Activated CD4-positive, alpha-beta T cell treated with anti-CD3 and anti-CD28 coated beads, Interleukin-2, amount 10 ng/mL, durations not matched to agents 24 days and 14 days (primary cell): ENCODE measurements around the gene DNAJC30. TPM values are rescaled to one million over a fixed set of nuclear protein-coding genes. Genes with fewer than 3 reads are reported as not detected.
A peak's percentile ranks its signal among the peaks of the same experiment; 100 is the strongest.

ENCODE experiments used
- DNase-seq: peaks from one replicate; pipeline ENCODE4 v3.0.0; 2022
- H3K27ac Mint-ChIP-seq: one replicate; pipeline ENCODE4 v1.8.0; 2022; ENCODE audit warnings: mild to moderate bottlenecking, mixed read lengths
- H3K27me3 Mint-ChIP-seq: one replicate; pipeline ENCODE4 v1.8.0; 2022; ENCODE audit warnings: mixed read lengths
- H3K36me3 Mint-ChIP-seq: one replicate; pipeline ENCODE4 v1.8.0; 2022; ENCODE audit warnings: low read depth, mild to moderate bottlenecking, mixed read lengths
- H3K4me1 Mint-ChIP-seq: one replicate; pipeline ENCODE4 v1.8.0; 2021; ENCODE audit warnings: mixed read lengths
- H3K4me3 Mint-ChIP-seq: one replicate; pipeline ENCODE4 v1.8.0; 2022; ENCODE audit warnings: mild to moderate bottlenecking, moderate library complexity, mixed read lengths
- H3K9me3 Mint-ChIP-seq: one replicate; pipeline ENCODE4 v1.8.0; 2021; ENCODE audit warnings: mixed read lengths
- intact Hi-C: fragments of 100-400 bp; cut with micrococcal nuclease; formaldehyde crosslinking; loops from one replicate; pipeline ENCODE4 v1.15.1; 2023
- total RNA-seq: library from RNA; stranded (reverse); gene quantifications from 2 replicates; pipeline ENCODE4 v1.2.3, GENCODE V29; 2022

DNAJC30 gene
- total RNA-seq, 1 donor from 2014 or later, result 10.9 TPM

GRCh38 chr7:73703757-73704639, 20.7 kb upstream of the DNAJC30 start:
- peaks cover 8% of the 10 kb centered on the region for H3K4me1 Mint-ChIP-seq
- H3K4me3 Mint-ChIP-seq, result no peak overlapping the region
- DNase-seq, result peak; percentile 76
- intact Hi-C loops, result loop anchor here (1.0 kb wide), 1 partner anchor 11 kb away; no protein-coding TSS in a partner anchor
- no peak overlapping the region for H3K27ac Mint-ChIP-seq
- no peaks in the 10 kb centered on the region for H3K27me3 Mint-ChIP-seq
- no peaks in the 10 kb centered on the region for H3K9me3 Mint-ChIP-seq
- H3K36me3 Mint-ChIP-seq, result peaks cover 30% of the 10 kb centered on the region

DNA sequence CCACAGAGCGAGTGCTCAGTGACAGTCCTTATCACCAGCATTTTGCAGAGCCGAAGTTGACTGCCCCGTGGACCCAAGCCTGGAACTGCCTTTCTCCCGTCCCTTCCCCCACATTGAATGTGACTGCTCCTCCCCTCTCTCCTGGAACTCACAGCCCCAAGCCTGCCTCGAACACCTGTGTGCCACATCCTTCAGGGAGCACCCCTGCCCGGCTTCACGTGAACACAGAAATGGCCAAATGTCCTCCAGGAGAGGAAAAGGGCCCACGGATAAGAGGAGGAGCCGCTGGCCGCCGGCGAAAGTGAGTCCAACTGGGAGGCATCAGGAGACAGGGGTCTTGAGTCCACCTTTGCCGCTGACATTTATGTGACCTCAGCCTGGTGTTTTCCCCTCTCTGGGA, 20.0 kb upstream of the DNAJC30 start:
- intact Hi-C loops, result no loop called here
- Mint-ChIP-seq H3K27ac (no peak overlapping the region), H3K4me1 (peaks cover 8% of the 10 kb centered on the region), H3K9me3 (no peaks in the 10 kb centered on the region), H3K27me3 (no peaks in the 10 kb centered on the region), H3K36me3 (peaks cover 35% of the 10 kb centered on the region), H3K4me3 (no peak overlapping the region)
- DNase-seq, result no peak

DNA sequence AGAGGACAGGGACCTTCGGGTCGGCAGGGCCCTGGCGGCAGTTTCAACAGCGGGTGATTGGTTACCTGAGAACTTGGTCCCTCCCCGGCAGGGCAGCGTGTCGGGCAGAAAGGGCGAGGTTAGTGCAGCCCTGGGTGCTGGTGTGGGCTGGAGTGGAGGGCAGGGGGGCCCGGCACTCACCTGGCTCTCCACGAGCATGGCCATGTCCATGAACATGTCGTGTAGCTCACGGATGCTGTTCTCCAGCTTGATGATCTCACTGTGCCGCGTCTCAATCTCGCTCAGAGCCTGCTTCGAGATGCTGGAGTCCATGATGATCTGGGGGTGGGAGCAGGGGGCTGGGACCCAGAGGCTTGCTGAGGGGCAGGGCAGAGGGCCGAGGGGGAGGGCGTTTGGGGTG, 19.4 kb upstream of the DNAJC30 start:
- H3K36me3 Mint-ChIP-seq, result peaks cover 40% of the 10 kb centered on the region
- no peak overlapping the region for H3K4me3 Mint-ChIP-seq
- no peak for DNase-seq
- no peaks in the 10 kb centered on the region for H3K27me3 Mint-ChIP-seq
- no peaks in the 10 kb centered on the region for H3K9me3 Mint-ChIP-seq
- intact Hi-C loops, result no loop called here
- peaks cover 8% of the 10 kb centered on the region for H3K4me1 Mint-ChIP-seq
- H3K27ac Mint-ChIP-seq, result no peak overlapping the region

- intact Hi-C loops, result no loop called here
- Mint-ChIP-seq H3K4me1 (peaks cover 8% of the 10 kb centered on the region), H3K27me3 (no peaks in the 10 kb centered on the region), H3K9me3 (no peaks in the 10 kb centered on the region), H3K4me3 (no peak overlapping the region), H3K27ac (no peak overlapping the region), H3K36me3 (peaks cover 43% of the 10 kb centered on the region)
- DNase-seq, result no peak
Observed at GRCh38 chr7:73702226-73702625, 19.0 kb upstream of the DNAJC30 start.

- intact Hi-C loops, result no loop called here
- H3K9me3 Mint-ChIP-seq, result no peaks in the 10 kb centered on the region
- peaks cover 47% of the 10 kb centered on the region for H3K36me3 Mint-ChIP-seq
- peak; percentile 77 for DNase-seq
- no peaks in the 10 kb centered on the region for H3K27me3 Mint-ChIP-seq
- H3K4me1 Mint-ChIP-seq, result peaks cover 4% of the 10 kb centered on the region
- H3K4me3 Mint-ChIP-seq, result no peak overlapping the region
- H3K27ac Mint-ChIP-seq, result no peak overlapping the region
Observed at GRCh38 chr7:73701357-73701995, 18.2 kb upstream of the DNAJC30 start.

DNA sequence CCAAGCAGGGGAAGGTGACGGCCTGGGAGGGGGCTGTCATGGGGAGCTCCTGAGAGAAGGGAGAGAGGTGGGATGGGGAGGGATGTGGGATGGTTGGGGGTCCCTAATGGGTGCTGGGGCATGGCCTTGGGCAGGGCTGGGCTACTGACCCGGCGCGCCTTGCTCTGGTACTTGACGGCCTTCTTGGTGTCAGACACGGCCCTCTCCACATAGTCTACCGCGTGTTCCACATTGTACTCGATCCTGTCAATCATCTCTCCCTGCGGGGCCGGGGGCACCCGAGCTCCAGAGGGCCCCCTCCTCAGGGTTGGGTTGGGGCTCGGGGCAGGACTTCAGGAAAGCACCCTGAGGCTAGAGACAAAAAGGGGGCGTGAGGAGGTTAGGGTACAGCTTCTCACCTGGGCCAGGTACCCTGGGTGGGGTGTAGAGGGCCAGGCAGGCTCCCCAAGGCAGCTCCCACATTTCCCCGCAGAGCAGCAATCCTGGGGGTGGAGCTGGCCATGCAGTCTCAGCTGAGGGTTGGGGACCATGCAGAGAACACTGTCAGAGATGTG, 17.4 kb upstream of the DNAJC30 start:
- no peak for DNase-seq
- no peak overlapping the region for H3K4me3 Mint-ChIP-seq
- no peak overlapping the region for H3K27ac Mint-ChIP-seq
- intact Hi-C loops, result no loop called here
- H3K36me3 Mint-ChIP-seq, result peaks cover 47% of the 10 kb centered on the region
- H3K9me3 Mint-ChIP-seq, result no peaks in the 10 kb centered on the region
- H3K4me1 Mint-ChIP-seq, result peaks cover 3% of the 10 kb centered on the region
- H3K27me3 Mint-ChIP-seq, result no peaks in the 10 kb centered on the region

GRCh38 chr7:73700069-73700423, 16.8 kb upstream of the DNAJC30 start:
- Mint-ChIP-seq H3K4me3 (no peak overlapping the region), H3K27ac (no peak overlapping the region), H3K4me1 (peaks cover 3% of the 10 kb centered on the region), H3K36me3 (peaks cover 50% of the 10 kb centered on the region), H3K27me3 (no peaks in the 10 kb centered on the region), H3K9me3 (no peaks in the 10 kb centered on the region)
- no peak for DNase-seq
- intact Hi-C loops, result no loop called here

DNA sequence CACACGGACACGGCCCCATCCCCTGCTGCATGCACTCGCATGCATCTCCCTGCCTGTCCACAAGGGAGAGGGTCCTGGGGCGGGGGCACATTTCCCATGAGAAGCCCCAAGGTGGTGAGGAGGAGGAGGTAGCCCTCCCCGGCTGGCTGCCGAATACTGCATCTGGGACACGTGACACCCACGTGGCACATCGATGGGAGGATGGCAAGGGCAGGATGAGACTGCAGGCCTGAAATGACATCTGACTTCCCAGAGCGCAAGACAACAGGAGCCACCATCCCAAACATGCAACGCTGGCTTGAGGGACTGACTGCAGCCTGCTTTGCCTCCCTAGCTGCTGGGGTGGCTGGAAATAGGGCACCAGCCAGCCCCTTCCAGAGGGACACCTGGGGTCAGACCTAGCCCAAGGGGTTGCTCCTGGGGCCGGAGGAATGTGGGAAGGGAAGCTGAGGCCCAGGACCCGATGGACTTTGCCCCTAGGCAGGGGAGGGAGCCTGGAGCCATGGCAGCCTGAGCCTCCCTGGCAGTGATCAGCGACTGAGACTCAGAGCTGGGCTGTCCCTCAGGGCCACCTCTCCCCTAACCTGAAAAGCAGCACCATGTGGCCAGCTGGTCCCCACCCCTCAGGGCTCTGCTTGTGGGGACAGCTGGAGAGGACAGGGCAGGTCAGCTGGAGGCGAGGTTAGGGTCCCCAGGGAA, 16.3 kb upstream of the DNAJC30 start:
- no peak overlapping the region for H3K27ac Mint-ChIP-seq
- peaks cover 3% of the 10 kb centered on the region for H3K4me1 Mint-ChIP-seq
- H3K9me3 Mint-ChIP-seq, result no peaks in the 10 kb centered on the region
- intact Hi-C loops, result no loop called here
- H3K4me3 Mint-ChIP-seq, result no peak overlapping the region
- H3K27me3 Mint-ChIP-seq, result no peaks in the 10 kb centered on the region
- DNase-seq, result no peak
- H3K36me3 Mint-ChIP-seq, result peaks cover 53% of the 10 kb centered on the region

DNA sequence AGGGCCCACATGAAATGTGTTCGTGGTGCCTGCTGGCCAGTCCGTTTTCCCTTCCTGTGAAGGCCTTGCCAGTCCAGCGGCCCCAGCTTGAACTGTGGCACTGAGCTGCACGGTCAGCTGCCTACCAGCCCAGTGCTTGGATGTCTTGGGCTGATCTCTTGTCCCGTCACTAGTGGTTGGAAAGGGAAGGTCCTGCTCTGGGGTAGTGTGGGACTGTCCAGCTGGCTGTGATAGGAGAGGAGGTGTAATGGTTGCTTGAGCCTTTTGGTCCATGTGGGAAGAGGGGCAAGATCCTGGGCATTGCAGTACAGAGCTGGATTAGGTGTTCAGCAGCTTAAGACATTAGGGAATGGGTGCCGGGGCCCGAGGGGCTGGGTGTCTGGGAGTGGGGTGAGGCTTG, 15.2 kb upstream of the DNAJC30 start:
- Mint-ChIP-seq H3K27ac (no peak overlapping the region), H3K27me3 (no peaks in the 10 kb centered on the region), H3K36me3 (peaks cover 60% of the 10 kb centered on the region), H3K9me3 (no peaks in the 10 kb centered on the region), H3K4me3 (no peak overlapping the region), H3K4me1 (peaks cover under 1% of the 10 kb centered on the region)
- DNase-seq, result no peak
- intact Hi-C loops, result no loop called here

GRCh38 chr7:73696372-73696771, 13.1 kb upstream of the DNAJC30 start:
- H3K36me3 Mint-ChIP-seq, result peaks cover 56% of the 10 kb centered on the region
- intact Hi-C loops, result no loop called here
- H3K9me3 Mint-ChIP-seq, result no peaks in the 10 kb centered on the region
- no peak overlapping the region for H3K27ac Mint-ChIP-seq
- H3K4me3 Mint-ChIP-seq, result no peak overlapping the region
- no peak for DNase-seq
- H3K27me3 Mint-ChIP-seq, result no peaks in the 10 kb centered on the region
- H3K4me1 Mint-ChIP-seq, result no peaks in the 10 kb centered on the region

DNA sequence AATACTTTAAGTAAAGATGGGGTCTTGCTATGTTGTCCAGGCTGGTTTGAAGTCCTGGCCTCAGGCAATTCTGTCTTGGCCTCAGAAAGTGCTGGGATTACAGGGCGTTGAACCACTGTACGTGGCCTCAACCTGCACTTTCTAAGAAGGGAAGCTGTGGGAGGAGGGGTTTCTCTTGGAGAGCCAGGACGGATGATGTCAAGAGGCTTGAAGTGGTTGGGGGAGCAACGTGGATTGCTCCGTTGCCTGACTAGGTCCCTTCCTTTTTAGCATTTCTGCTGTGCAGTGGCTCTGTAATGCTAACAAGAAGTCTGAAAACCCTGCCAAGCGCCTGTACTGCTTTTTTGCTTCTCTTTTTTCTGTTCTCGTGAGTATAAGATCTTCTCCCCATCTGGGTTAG, 7.4 kb upstream of the DNAJC30 start:
- Mint-ChIP-seq H3K4me3 (no peak overlapping the region), H3K27ac (no peak overlapping the region), H3K27me3 (no peaks in the 10 kb centered on the region), H3K36me3 (peaks cover 62% of the 10 kb centered on the region), H3K4me1 (peaks cover 15% of the 10 kb centered on the region), H3K9me3 (no peaks in the 10 kb centered on the region)
- intact Hi-C loops, result no loop called here
- DNase-seq, result no peak

GRCh38 chr7:73688288-73688687, 5.0 kb upstream of the DNAJC30 start:
- no peaks in the 10 kb centered on the region for H3K9me3 Mint-ChIP-seq
- H3K4me3 Mint-ChIP-seq, result no peak overlapping the region
- peaks cover 56% of the 10 kb centered on the region for H3K36me3 Mint-ChIP-seq
- H3K4me1 Mint-ChIP-seq, result peaks cover 19% of the 10 kb centered on the region
- DNase-seq, result no peak
- no peaks in the 10 kb centered on the region for H3K27me3 Mint-ChIP-seq
- intact Hi-C loops, result no loop called here
- H3K27ac Mint-ChIP-seq, result no peak overlapping the region

DNA sequence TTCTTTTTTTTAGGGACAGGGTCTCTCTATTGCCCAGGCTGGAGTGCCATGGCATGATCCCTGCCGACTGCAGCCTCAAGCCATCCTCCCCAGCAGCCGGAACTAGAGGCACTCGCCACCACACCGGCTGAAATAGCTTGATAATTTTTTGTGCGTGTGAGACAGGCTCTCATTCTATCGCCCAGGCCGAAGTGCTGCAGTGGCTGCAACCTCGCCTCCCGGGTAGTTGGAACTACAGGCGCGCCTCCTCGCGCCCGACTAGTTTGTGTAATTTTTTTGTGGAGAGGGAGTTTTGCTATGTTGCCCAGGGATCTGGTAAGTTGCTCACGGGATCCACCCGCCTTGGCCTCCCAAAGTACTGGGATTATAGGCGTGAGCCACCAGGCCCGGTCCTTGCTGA, 2.1 kb upstream of the DNAJC30 start:
- peaks cover 46% of the 10 kb centered on the region for H3K36me3 Mint-ChIP-seq
- H3K9me3 Mint-ChIP-seq, result no peaks in the 10 kb centered on the region
- no peak for DNase-seq
- no peak overlapping the region for H3K27ac Mint-ChIP-seq
- no peaks in the 10 kb centered on the region for H3K27me3 Mint-ChIP-seq
- H3K4me3 Mint-ChIP-seq, result peak overlapping the region; percentile 56
- intact Hi-C loops, result no loop called here
- peaks cover 34% of the 10 kb centered on the region for H3K4me1 Mint-ChIP-seq
